Endothelial cell of umbilical vein (primary cell): ENCODE measurements around the gene SLC36A3. TPM values are rescaled to one million over a fixed set of nuclear protein-coding genes. Genes with fewer than 3 reads are reported as not detected.

Source experiments
- BruUV-seq: library from RNA; stranded (reverse); fragments of 400-500 nt; replicated peaks from 2 replicates; lab custom pipeline; 2021; lab: Mats Ljungman, UMichigan
- CTCF ChIA-PET: fragments of 300-600, 350-600 bp; sonication (Branson Sonifier 250); formaldehyde crosslinking; loops from one replicate; lab custom pipeline; 2021; ENCODE audit warnings: antibody characterized with exemption, inconsistent platforms; lab: Charles Lee
- POLR2A ChIA-PET: fragments of 300-600, 350-600 bp; sonication (Branson Sonifier 250); formaldehyde crosslinking; loops from one replicate; lab custom pipeline; 2021; ENCODE audit warnings: antibody characterized with exemption, inconsistent platforms; lab: Charles Lee
- DNase-seq: peaks from one replicate; pipeline ENCODE4 v3.0.0-alpha.2; 2011; ENCODE audit warnings: low read depth, low spot score
- FAIRE-seq: peaks from 2 replicates; lab custom pipeline; 2011; peaks lifted over from hg19 to GRCh38; lab: Jason Lieb, UNC
- H2AFZ ChIP-seq: 2 replicates; pipeline ENCODE4 v1.6.0; 2012; ENCODE audit warnings: low read depth, low read length, control low read depth, inconsistent platforms
- H3K27ac ChIP-seq: 2 replicates; pipeline ENCODE4 v1.5.1; 2011; ENCODE audit warnings: low read depth, mild to moderate bottlenecking, control low read depth, low read length, moderate library complexity; ENCODE audit not compliant: insufficient read depth
- H3K27me3 ChIP-seq, 2 experiments: 2 replicates each; pipeline versions ENCODE4 v1.6.0 to v1.6.1; 2011; ENCODE audit warnings: low read length in 2 of 2, mixed read lengths in 1 of 2; ENCODE audit not compliant: control insufficient read depth in 2 of 2, insufficient read depth in 2 of 2
- H3K36me3 ChIP-seq, 2 experiments: 2 replicates in 1 of 2; 3 replicates in 1 of 2; pipeline ENCODE4 v1.5.1; 2011; ENCODE audit warnings: low read length in 2 of 2, mild to moderate bottlenecking in 1 of 2, moderate library complexity in 1 of 2; ENCODE audit not compliant: control insufficient read depth in 2 of 2, insufficient read depth in 2 of 2; ENCODE audit errors: extremely low read depth in 1 of 2
- H3K4me1 ChIP-seq: 3 replicates; pipeline ENCODE4 v1.5.1; 2011; ENCODE audit warnings: mild to moderate bottlenecking, low read length; ENCODE audit not compliant: control insufficient read depth, insufficient read depth; ENCODE audit errors: extremely low read depth
- H3K4me2 ChIP-seq: 2 replicates; pipeline ENCODE4 v1.6.1; 2011; ENCODE audit warnings: low read length, control low read depth, mixed read lengths; ENCODE audit not compliant: insufficient read depth
- H3K4me3 ChIP-seq, 3 experiments: fragments of 200-600 bp in 1 of 3; sonication (generic), shearing (Covaris generic) in 1 of 3; replicated peaks in 1 of 3; 2 replicates each; pipeline ENCODE4 v1.5.1; 2011 to 2016; ENCODE audit warnings: control low read depth in 3 of 3, low read length in 3 of 3, mild to moderate bottlenecking in 2 of 3, inconsistent platforms in 1 of 3, low read depth in 1 of 3, moderate library complexity in 1 of 3; ENCODE audit not compliant: insufficient read depth in 1 of 3
- H3K79me2 ChIP-seq: 2 replicates; pipeline ENCODE4 v1.6.0; 2012; ENCODE audit warnings: low read length, inconsistent platforms; ENCODE audit not compliant: control insufficient read depth, insufficient read depth
- H3K9ac ChIP-seq: replicated peaks from 2 replicates; pipeline ENCODE3; 2011; ENCODE audit warnings: low read length, control low read depth; ENCODE audit not compliant: insufficient read depth; ENCODE audit errors: extremely low read depth
- H3K9me1 ChIP-seq: replicated peaks from 3 replicates; pipeline ENCODE4 v1.6.0; 2011; ENCODE audit warnings: mild to moderate bottlenecking, low read length; ENCODE audit not compliant: control insufficient read depth, insufficient read depth; ENCODE audit errors: extremely low read depth
- H3K9me3 ChIP-seq: replicated peaks from 2 replicates; pipeline ENCODE4 v1.5.1; 2012; ENCODE audit warnings: low read length, inconsistent platforms; ENCODE audit not compliant: control insufficient read depth, insufficient read depth
- H4K20me1 ChIP-seq: replicated peaks from 2 replicates; pipeline ENCODE3; 2011; ENCODE audit warnings: mild to moderate bottlenecking, low read length; ENCODE audit not compliant: control insufficient read depth, insufficient read depth; ENCODE audit errors: extremely low read depth
- CTCF ChIP-seq, 2 donors: IDR thresholded peaks; 1 replicate in 1 of 2; 2 replicates in 1 of 2; pipeline ENCODE4 v1.5.1; 2011; ENCODE audit warnings: low read length in 2 of 2, mild to moderate bottlenecking in 2 of 2, moderate library complexity in 2 of 2, control low read depth in 1 of 2, inconsistent platforms in 1 of 2, low read depth in 1 of 2; ENCODE audit not compliant: insufficient read depth in 1 of 2; ENCODE audit errors: extremely low read depth in 1 of 2
- EZH2 ChIP-seq: IDR thresholded peaks from 2 replicates; pipeline ENCODE4 v1.6.1; 2012; ENCODE audit warnings: borderline replicate concordance, low read depth, mild to moderate bottlenecking, moderate library complexity, low read length, inconsistent platforms; ENCODE audit not compliant: severe bottlenecking
- FOS ChIP-seq: IDR thresholded peaks from 2 replicates; pipeline ENCODE4 v1.6.1; 2011; ENCODE audit warnings: mild to moderate bottlenecking, low read length, moderate library complexity, borderline replicate concordance; ENCODE audit not compliant: insufficient read depth
- GATA2 ChIP-seq: IDR thresholded peaks from 2 replicates; pipeline ENCODE4 v1.7.0; 2011; ENCODE audit warnings: low read depth, mild to moderate bottlenecking, moderate library complexity, mixed read lengths, low read length; ENCODE audit not compliant: insufficient read length, insufficient read depth
- JUN ChIP-seq: IDR thresholded peaks from 2 replicates; pipeline ENCODE4 v1.6.1; 2011; ENCODE audit warnings: borderline replicate concordance, low read depth; ENCODE audit not compliant: insufficient read length, insufficient read depth
- MAX ChIP-seq: IDR thresholded peaks from 2 replicates; pipeline ENCODE4 v1.6.1; 2011; ENCODE audit not compliant: insufficient read depth, insufficient read length
- MYC ChIP-seq: IDR thresholded peaks from one replicate; pipeline ENCODE4 v1.6.1; 2011; ENCODE audit warnings: mild to moderate bottlenecking, low read depth, low read length
- POLR2A ChIP-seq: IDR thresholded peaks from 2 replicates; pipeline ENCODE4 v1.6.1; 2012; ENCODE audit warnings: low read depth, mild to moderate bottlenecking, control low read depth, low read length
- POLR2AphosphoS5 ChIP-seq: IDR thresholded peaks from 2 replicates; pipeline ENCODE4 v1.6.1; 2012; ENCODE audit warnings: low read depth, mild to moderate bottlenecking, control low read depth, low read length, moderate library complexity; ENCODE audit not compliant: insufficient read depth
- dilution Hi-C: fragments of 300-500 bp; cut with MboI; formaldehyde crosslinking; loops from one replicate; pipeline ENCODE4 v1.15.0; 2019; ENCODE audit warnings: low sequenced_read_pairs; ENCODE audit not compliant: extremely low pct_ligation_motif_present
- intact Hi-C: fragments of 100-400 bp; cut with micrococcal nuclease; formaldehyde crosslinking; loops from one replicate; pipeline ENCODE4 v1.10.0; 2022
- polyA plus RNA-seq, 4 experiments: library from polyadenylated mRNA; depleted of rRNA in 3 of 4; stranded (reverse) in 3 of 4; unstranded in 1 of 4; fragments of >200 nt; gene quantifications; 2 replicates each; pipeline versions ENCODE4 v1.2.1 to v1.2.3, GENCODE V29; 2011 to 2012; ENCODE audit warnings: missing spikeins in 1 of 4
- total RNA-seq: library from RNA; stranded (reverse); gene quantifications from 2 replicates; pipeline ENCODE4 v1.2.3, GENCODE V29; 2021

SLC36A3 gene
- total and polyA plus RNA-seq, 2 donors (not counting 3 experiments of a cell fraction or from before 2014, with no cell fraction given), result not detected

- H3K9ac ChIP-seq, result no peak overlapping the region
- DNase-seq, result no peak
- ChIA-PET POLR2A (interaction anchor here (0.6 kb wide), 1 partner anchor 1972 kb away, joined by 6 read pairs; no protein-coding TSS in a partner anchor), CTCF (interaction anchor here (1.1 to 1.5 kb wide), 5 partner anchors 9 to 60 kb away, joined by 3 to 8 read pairs (median 3); no protein-coding TSS in a partner anchor)
- H3K27ac ChIP-seq, result no peak overlapping the region
- H3K4me1 ChIP-seq, result no peaks in the 10 kb centered on the region
- H3K4me2 ChIP-seq, result no peak overlapping the region
- TF ChIP-seq MAX (no peak), POLR2A (no peak), JUN (no peak), POLR2AphosphoS5 (no peak), CTCF (IDR thresholded peaks at IDR 0.05; ENCODE audit: extremely low read depth in 1 of 2, insufficient read depth in 1 of 2, low read depth in 1 of 2, low read length in 2 of 2) (no peak)
- H3K27me3 ChIP-seq, result peaks cover 0 to 3% of the 10 kb centered on the region in 2 experiments
- no peak overlapping the region for H2AFZ ChIP-seq
- intact Hi-C loops, result no loop called here
- H3K79me2 ChIP-seq, result no peaks in the 10 kb centered on the region
- BruUV-seq, result no TSS peak
- no peaks in the 10 kb centered on the region for H3K9me1 ChIP-seq
- no peaks in the 10 kb centered on the region for H4K20me1 ChIP-seq
- no peak overlapping the region for H3K4me3 ChIP-seq
- dilution Hi-C loops, result no loop called here
- no peaks in the 10 kb centered on the region for H3K9me3 ChIP-seq
- H3K36me3 ChIP-seq, result no peaks in the 10 kb centered on the region
- no peak for FAIRE-seq
Observed at GRCh38 chr5:151348789-151349188, 45.2 kb upstream of the SLC36A3 start.

- dilution Hi-C loops, result no loop called here
Observed at GRCh38 chr5:151347369-151347768, 43.8 kb upstream of the SLC36A3 start, which contains the start of gene SLC36A2. SLC36A2 (minus strand) TSS chr5:151347559; CDS start chr5:151347460, 99 bp downstream.

More at GRCh38 chr5:151347369-151347768, 43.8 kb upstream of the SLC36A3 start, which contains the start of gene SLC36A2:
- no peak within 1 kb of the TSS for H3K4me3 ChIP-seq
- no peak within 1 kb of the TSS for H2AFZ ChIP-seq
- TF ChIP-seq MAX, result no peak
- TF ChIP-seq EZH2, result no peak
- no peak for TF ChIP-seq POLR2A
- no peak for TF ChIP-seq JUN
- no peak for TF ChIP-seq GATA2
- no peak for TF ChIP-seq CTCF (IDR thresholded peaks at IDR 0.05; ENCODE audit: extremely low read depth in 1 of 2, insufficient read depth in 1 of 2, low read depth in 1 of 2, low read length in 2 of 2)
- no peak for TF ChIP-seq MYC
- TF ChIP-seq POLR2AphosphoS5, result no peak
- no peak for TF ChIP-seq FOS
- CTCF ChIA-PET, result interaction anchor here (1.7 kb wide), 1 partner anchor 10 kb away, joined by 3 read pairs; no protein-coding TSS in a partner anchor
- no peak within 1 kb of the TSS for H3K9ac ChIP-seq
- H3K9me3 ChIP-seq, result no peaks in the 10 kb centered on the region
- no peaks in the 10 kb centered on the region for H3K9me1 ChIP-seq
- H3K4me2 ChIP-seq, result no peak within 1 kb of the TSS
- H3K79me2 ChIP-seq, result no peaks in the 10 kb centered on the region
- peaks cover 0 to 3% of the 10 kb centered on the region in 2 experiments for H3K27me3 ChIP-seq
- no TSS peak for BruUV-seq
- FAIRE-seq (no peak), DNase-seq (no peak)
- H3K27ac ChIP-seq, result no peak within 1 kb of the TSS
- POLR2A ChIA-PET, result no interaction called here
- no peaks in the 10 kb centered on the region for H4K20me1 ChIP-seq
- H3K36me3 ChIP-seq, result no peaks in the 10 kb centered on the region
- intact Hi-C loops, result no loop called here
- no peaks in the 10 kb centered on the region for H3K4me1 ChIP-seq
